Kidney (tissue), 14 donors: ENCODE data around the gene SHLD1. TPM values are rescaled to one million over a fixed set of nuclear protein-coding genes. Genes with fewer than 3 reads are reported as not detected.

Experiments used
- DNase-seq, 5 donors: peaks; one replicate each; pipeline ENCODE4 v3.0.0-alpha.2; 2013 to 2020
- FAIRE-seq: peaks from 2 replicates; lab custom pipeline; 2012; peaks lifted over from hg19 to GRCh38; lab: Jason Lieb, UNC
- H3K27ac ChIP-seq, 2 donors: one replicate each; pipeline ENCODE4 v1.7.0; 2013; ENCODE audit warnings: low read depth in 2 of 2, low read length in 2 of 2, inconsistent platforms in 1 of 2
- H3K27me3 ChIP-seq: one replicate; pipeline ENCODE4 v1.7.1; 2013; ENCODE audit warnings: low read length, inconsistent platforms; ENCODE audit not compliant: control insufficient read depth, insufficient read depth
- H3K36me3 ChIP-seq, 3 donors: one replicate each; pipeline versions ENCODE4 v1.7.0 to v1.7.1; 2013; ENCODE audit warnings: low read length in 3 of 3, control low read depth in 1 of 3, inconsistent platforms in 1 of 3; ENCODE audit not compliant: insufficient read depth in 3 of 3, control insufficient read depth in 2 of 3
- H3K4me1 ChIP-seq, 3 donors: one replicate each; pipeline versions ENCODE4 v1.7.0 to v1.7.1; 2013; ENCODE audit warnings: low read length in 3 of 3, inconsistent platforms in 1 of 3, low read depth in 1 of 3; ENCODE audit not compliant: control insufficient read depth in 2 of 3, insufficient read depth in 2 of 3
- H3K4me3 ChIP-seq, 3 donors: one replicate each; pipeline versions ENCODE4 v1.7.0 to v1.8.1; 2013; ENCODE audit warnings: low read length in 3 of 3, control low read depth in 1 of 3, inconsistent platforms in 1 of 3
- H3K9ac ChIP-seq, 3 donors: one replicate each; pipeline versions ENCODE4 v1.7.0 to v1.7.1; 2013; ENCODE audit warnings: low read length in 3 of 3, control low read depth in 1 of 3, inconsistent platforms in 1 of 3
- H3K9me3 ChIP-seq, 3 donors: one replicate each; pipeline versions ENCODE4 v1.7.0 to v1.7.1; 2013; ENCODE audit warnings: low read length in 3 of 3, control low read depth in 1 of 3, inconsistent platforms in 1 of 3; ENCODE audit not compliant: control insufficient read depth in 2 of 3, insufficient read depth in 1 of 3
- CTCF ChIP-seq: IDR thresholded peaks from 3 replicates; pipeline ENCODE4 v1.5.1; 2012; ENCODE audit warnings: mild to moderate bottlenecking, moderate library complexity, borderline replicate concordance; ENCODE audit not compliant: insufficient read depth; ENCODE audit errors: extremely low read depth
- intact Hi-C: fragments of 100-400 bp; cut with DNase I; formaldehyde crosslinking; loops from one replicate; pipeline ENCODE4 v1.11.1; 2022
- polyA plus RNA-seq: library from polyadenylated mRNA; stranded (reverse); fragments of 350-450 nt; fragmentation: Illumina TruSeq; extraction: RNeasy Lipid Tissue Mini Kit (QIAGEN cat#74804); gene quantifications from one replicate; pipeline ENCODE4 v1.2.3, GENCODE V29; 2014; ENCODE audit warnings: low read depth, low replicate concordance; ENCODE audit not compliant: insufficient read depth
- total RNA-seq: library from RNA; stranded (reverse); fragmentation: NEBNext Ultra II Directional; extraction: Animal tissue kit (Norgen Biotek cat#: 25700); gene quantifications from one replicate; pipeline ENCODE4 v1.2.1, GENCODE V29; 2021
- donor health status: control.
- donor health status: control.
- donor health status: control.
- donor health status: control.
- donor health status: control.
- donor health status: DM: yes; HTN: yes; CAD: no.
- donor health status: Normal renal cell carcinoma (clear cell type).

Gene SHLD1
- total and polyA plus RNA-seq, 2 donors from 2014 or later = 6.1 to 7.2 TPM

- no peak for FAIRE-seq
- Histone ChIP-seq H3K36me3 (no peaks in the 10 kb centered on the region), H3K4me1 (no peaks in the 10 kb centered on the region), H3K27ac (no peak overlapping the region), H3K9me3 (peaks cover 0 to 5% (median 0%) of the 10 kb centered on the region in 3 donors), H3K4me3 (no peak overlapping the region), H3K27me3 (no peaks in the 10 kb centered on the region), H3K9ac (no peak overlapping the region)
- DNase-seq = no peak
- no peak for TF ChIP-seq CTCF
- intact Hi-C loops = no loop called here
Observed at GRCh38 chr20:5715071-5715841, 34.9 kb upstream of the SHLD1 start.

- no peak overlapping the region for H3K9ac ChIP-seq
- intact Hi-C loops = no loop called here
- no peak for TF ChIP-seq CTCF
Observed at GRCh38 chr20:5716953-5717352, 33.2 kb upstream of the SHLD1 start.

GRCh38 chr20:5718896-5719595 lies 31.2 kb upstream of the SHLD1 start:
- no peak overlapping the region for H3K4me3 ChIP-seq
- no peaks in the 10 kb centered on the region for H3K4me1 ChIP-seq
- intact Hi-C loops = no loop called here
- peaks cover 0 to 5% (median 0%) of the 10 kb centered on the region in 3 donors for H3K9me3 ChIP-seq
- FAIRE-seq (no peak), DNase-seq (no peak)
- no peak for TF ChIP-seq CTCF
- no peaks in the 10 kb centered on the region for H3K36me3 ChIP-seq
- H3K27me3 ChIP-seq = no peaks in the 10 kb centered on the region
- no peak overlapping the region for H3K27ac ChIP-seq
- no peak overlapping the region for H3K9ac ChIP-seq

More at GRCh38 chr20:5716953-5717352, 33.2 kb upstream of the SHLD1 start:
- H3K4me1 ChIP-seq = no peaks in the 10 kb centered on the region
- FAIRE-seq (no peak), DNase-seq (no peak)
- H3K36me3 ChIP-seq = no peaks in the 10 kb centered on the region
- no peak overlapping the region for H3K27ac ChIP-seq
- peaks cover 0 to 5% (median 0%) of the 10 kb centered on the region in 3 donors for H3K9me3 ChIP-seq
- H3K4me3 ChIP-seq = no peak overlapping the region
- H3K27me3 ChIP-seq = no peaks in the 10 kb centered on the region
